ENCODE data around the gene KLHL15. TPM values are rescaled to one million over a fixed set of nuclear protein-coding genes. Genes with fewer than 3 reads are reported as not detected.

The KLHL15 gene
- total RNA-seq, 4 donors from 2014 or later, result 0.60 to 6.7 (median 5.3) TPM

DNA sequence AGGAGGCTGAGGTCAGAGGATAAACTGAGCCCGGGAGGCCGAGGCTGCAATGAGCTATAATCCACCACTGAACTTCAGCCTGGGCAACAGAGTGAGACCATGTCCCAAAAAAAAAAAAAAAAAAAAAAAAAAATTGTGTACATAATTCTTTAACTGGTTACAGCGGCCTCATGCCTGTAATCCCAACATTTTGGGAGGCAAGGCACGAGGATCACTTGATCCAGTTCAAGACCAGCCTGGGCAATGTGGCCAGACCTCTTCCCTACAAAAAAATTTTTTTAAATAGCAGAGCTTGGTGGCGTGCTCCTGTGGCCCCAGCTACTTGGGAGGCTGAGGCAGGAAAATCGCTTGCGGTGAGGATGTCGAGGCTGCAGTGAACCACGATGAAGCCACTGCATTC, 9.3 kb downstream of the KLHL15 start:
- Histone ChIP-seq H3K4me3 (no peak overlapping the region), H3K4me1 (peaks cover 0 to 4% (median 0%) of the 10 kb centered on the region in 4 donors), H3K9me3 (no peaks in the 10 kb centered on the region), H3K36me3 (no peaks in the 10 kb centered on the region), H3K27me3 (no peaks in the 10 kb centered on the region), H3K27ac (no peak overlapping the region)
- no peak for DNase-seq
- in situ Hi-C loops (cut with MboI; ENCODE audit: low pct_ligation_motif_present in 1 of 4, low pct_unique_long_range_greater_than_20kb in 1 of 4, low sequenced_read_pairs in 3 of 4) (loop anchor here in 1 of 4 donors (10.0 kb wide), 1 partner anchor 103 kb away; no protein-coding TSS in a partner anchor), intact Hi-C loops (cut with DNase I; ENCODE audit: low total_unique reads) (no loop called here)
- TF ChIP-seq POLR2A (IDR thresholded peaks at IDR 0.05), result no peak
- no peak for TF ChIP-seq EP300 (IDR thresholded peaks at IDR 0.05; ENCODE audit: low read depth)
- no peak for TF ChIP-seq POLR2AphosphoS5 (IDR thresholded peaks at IDR 0.05)
- TF ChIP-seq, protein P1, sequence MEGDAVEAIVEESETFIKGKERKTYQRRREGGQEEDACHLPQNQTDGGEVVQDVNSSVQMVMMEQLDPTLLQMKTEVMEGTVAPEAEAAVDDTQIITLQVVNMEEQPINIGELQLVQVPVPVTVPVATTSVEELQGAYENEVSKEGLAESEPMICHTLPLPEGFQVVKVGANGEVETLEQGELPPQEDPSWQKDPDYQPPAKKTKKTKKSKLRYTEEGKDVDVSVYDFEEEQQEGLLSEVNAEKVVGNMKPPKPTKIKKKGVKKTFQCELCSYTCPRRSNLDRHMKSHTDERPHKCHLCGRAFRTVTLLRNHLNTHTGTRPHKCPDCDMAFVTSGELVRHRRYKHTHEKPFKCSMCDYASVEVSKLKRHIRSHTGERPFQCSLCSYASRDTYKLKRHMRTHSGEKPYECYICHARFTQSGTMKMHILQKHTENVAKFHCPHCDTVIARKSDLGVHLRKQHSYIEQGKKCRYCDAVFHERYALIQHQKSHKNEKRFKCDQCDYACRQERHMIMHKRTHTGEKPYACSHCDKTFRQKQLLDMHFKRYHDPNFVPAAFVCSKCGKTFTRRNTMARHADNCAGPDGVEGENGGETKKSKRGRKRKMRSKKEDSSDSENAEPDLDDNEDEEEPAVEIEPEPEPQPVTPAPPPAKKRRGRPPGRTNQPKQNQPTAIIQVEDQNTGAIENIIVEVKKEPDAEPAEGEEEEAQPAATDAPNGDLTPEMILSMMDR (IDR thresholded peaks at IDR 0.05), result no peak
- 87% methylated on average over 9 of the region's 9 CpGs; no CpG with 5 or more reads in 1 of the 2 donors for WGBS, 2 donors (ENCODE audit: low coverage in 1 of 2)

DNA sequence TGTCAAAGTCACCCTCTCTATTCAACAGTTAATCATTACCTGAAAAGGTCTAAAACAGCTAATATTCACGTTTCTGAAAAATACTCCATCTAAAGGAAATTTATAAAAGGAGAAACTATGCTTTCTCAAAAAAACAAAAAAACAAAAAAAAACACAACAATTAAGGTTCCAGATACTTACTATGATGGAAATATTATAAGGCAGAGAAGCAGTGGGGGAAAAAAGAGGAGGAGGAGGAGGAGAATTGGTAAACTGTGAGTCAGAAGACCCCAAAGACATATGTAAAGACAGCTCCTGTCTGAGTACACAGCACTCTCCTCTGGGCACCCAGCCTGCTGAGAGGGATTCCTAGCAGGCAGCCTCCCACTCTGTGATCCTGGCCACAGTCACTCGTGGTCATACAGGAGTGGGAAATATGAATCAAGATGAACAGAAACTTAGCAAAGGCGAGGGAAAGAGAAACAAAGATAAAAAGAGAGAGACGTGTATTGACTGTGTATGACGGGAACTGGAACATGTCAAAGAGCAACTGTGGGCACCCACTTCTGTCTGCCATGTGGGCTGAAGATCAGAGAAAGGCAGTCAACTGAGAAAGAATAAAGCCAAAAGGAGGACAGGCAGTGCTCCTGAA, 12.5 kb downstream of the KLHL15 start:
- no peak for DNase-seq
- Histone ChIP-seq H3K4me3 (no peak overlapping the region), H3K27ac (no peak overlapping the region), H3K9me3 (no peaks in the 10 kb centered on the region), H3K4me1 (no peaks in the 10 kb centered on the region), H3K27me3 (no peaks in the 10 kb centered on the region), H3K36me3 (no peaks in the 10 kb centered on the region)
- intact Hi-C loops (cut with DNase I; ENCODE audit: low total_unique reads) (no loop called here), in situ Hi-C loops (cut with MboI; ENCODE audit: low pct_ligation_motif_present in 1 of 4, low pct_unique_long_range_greater_than_20kb in 1 of 4, low sequenced_read_pairs in 3 of 4) (loop anchor here in 1 of 4 donors (10.0 kb wide), 1 partner anchor 100 kb away; no protein-coding TSS in a partner anchor)
- TF ChIP-seq POLR2AphosphoS5 (IDR thresholded peaks at IDR 0.05) (no peak), POLR2A (IDR thresholded peaks at IDR 0.05) (no peak), EP300 (IDR thresholded peaks at IDR 0.05; ENCODE audit: low read depth) (no peak)
- TF ChIP-seq, protein P1 (IDR thresholded peaks at IDR 0.05), result no peak
- 41 to 63% methylated on average over 1 to 5 of the region's 5 CpGs for WGBS, 2 donors (ENCODE audit: low coverage in 1 of 2)

DNA sequence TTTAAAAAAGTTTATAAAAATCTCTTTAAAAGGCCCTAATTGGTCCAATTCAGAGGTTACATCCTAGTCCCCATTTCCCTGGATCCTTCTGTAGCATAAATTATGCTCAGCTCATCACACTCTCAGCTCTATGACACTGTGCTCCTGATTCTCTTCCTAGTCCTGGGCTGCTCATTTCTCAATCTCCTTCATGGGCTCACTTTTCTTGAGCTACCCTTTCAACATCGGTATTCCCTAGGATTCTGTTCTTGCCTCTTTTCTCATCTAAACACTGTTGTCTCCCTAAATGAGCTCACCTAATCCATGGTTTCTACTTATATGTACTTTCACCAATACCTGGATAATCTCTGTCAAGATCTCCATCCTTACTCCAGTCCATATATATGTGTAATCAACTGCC, 14.7 kb downstream of the KLHL15 start:
- DNase-seq, result no peak
- H3K9me3 ChIP-seq, result no peaks in the 10 kb centered on the region
- H3K27ac ChIP-seq, result no peak overlapping the region
- 86 to 100% methylated on average over 1 of the region's 1 CpG for WGBS, 2 donors (ENCODE audit: low coverage in 1 of 2)
- TF ChIP-seq, protein P1 (IDR thresholded peaks at IDR 0.05), result no peak
- TF ChIP-seq EP300 (IDR thresholded peaks at IDR 0.05; ENCODE audit: low read depth) (no peak), POLR2AphosphoS5 (IDR thresholded peaks at IDR 0.05) (no peak), POLR2A (IDR thresholded peaks at IDR 0.05) (no peak)
- no peaks in the 10 kb centered on the region for H3K4me1 ChIP-seq
- intact Hi-C loops (cut with DNase I; ENCODE audit: low total_unique reads), result no loop called here
- no peaks in the 10 kb centered on the region for H3K27me3 ChIP-seq
- H3K4me3 ChIP-seq, result no peak overlapping the region
- H3K36me3 ChIP-seq, result no peaks in the 10 kb centered on the region
- in situ Hi-C loops (cut with MboI; ENCODE audit: low pct_ligation_motif_present in 1 of 4, low pct_unique_long_range_greater_than_20kb in 1 of 4, low sequenced_read_pairs in 3 of 4), result loop anchor here in 1 of 4 donors (10.0 kb wide), 1 partner anchor 97 kb away; no protein-coding TSS in a partner anchor

DNA sequence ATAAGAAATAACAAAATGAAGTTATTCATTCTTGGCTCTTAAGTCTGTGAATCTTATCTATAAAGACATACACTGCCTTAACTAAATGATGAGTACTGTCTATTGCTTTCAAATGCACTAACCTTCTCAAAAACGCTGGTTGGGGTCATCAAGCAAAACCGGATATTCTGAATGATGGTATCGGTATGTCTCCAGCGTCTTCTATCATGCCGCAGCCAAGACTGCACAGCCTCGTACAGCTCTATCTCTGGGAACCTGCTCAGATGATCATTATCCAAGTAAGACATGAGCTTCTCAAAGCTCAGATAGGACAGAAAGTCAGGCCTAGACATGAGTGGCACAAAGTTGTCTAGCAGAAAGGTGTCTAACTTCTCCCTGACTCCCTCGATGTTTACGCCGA, 21.1 kb downstream of the KLHL15 start:
- no peak for DNase-seq
- H3K4me3 ChIP-seq, result no peak overlapping the region
- intact Hi-C loops (cut with DNase I; ENCODE audit: low total_unique reads), result no loop called here
- no peak for TF ChIP-seq POLR2A (IDR thresholded peaks at IDR 0.05)
- in situ Hi-C loops (cut with MboI; ENCODE audit: low pct_ligation_motif_present in 1 of 4, low pct_unique_long_range_greater_than_20kb in 1 of 4, low sequenced_read_pairs in 3 of 4), result no loop called here
- WGBS, 2 donors (ENCODE audit: low coverage in 1 of 2), result 90 to 100% methylated on average over 1 to 9 of the region's 9 CpGs
- H3K27me3 ChIP-seq, result no peaks in the 10 kb centered on the region
- no peaks in the 10 kb centered on the region for H3K9me3 ChIP-seq
- no peaks in the 10 kb centered on the region for H3K4me1 ChIP-seq
- H3K36me3 ChIP-seq, result no peaks in the 10 kb centered on the region
- H3K27ac ChIP-seq, result no peak overlapping the region
